HG03064 (cell line): ENCODE results near the gene CTXN3.

Experiments
- ATAC-seq: cut with Tn5 transposase; IDR thresholded peaks from one replicate; pipeline ENCODE4 v1.9.1; 2021; ENCODE audit warnings: low read depth; ENCODE audit not compliant: unreplicated experiment

The CTXN3 gene

DNA sequence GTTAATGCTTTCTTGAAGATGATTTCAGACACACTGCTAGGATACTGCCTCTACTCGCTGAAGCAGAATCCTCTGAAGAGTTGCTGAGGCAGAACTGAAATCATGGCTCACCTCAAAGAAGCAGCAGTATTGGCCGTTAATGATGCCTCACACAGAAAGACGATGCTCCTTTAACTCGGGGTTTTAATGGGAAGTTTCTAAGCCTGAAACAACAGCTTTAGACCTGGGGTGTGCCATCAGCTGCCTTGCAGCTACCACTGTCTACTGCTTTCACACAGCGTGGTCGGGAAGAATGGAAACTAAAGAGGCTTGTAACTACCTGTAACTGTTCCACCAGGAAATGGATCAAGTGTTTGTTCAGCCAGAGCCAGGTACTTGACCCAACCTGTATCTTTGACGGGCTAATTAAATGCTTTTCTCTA lies at the start of gene CTXN3:
Gene CTXN3, plus strand, starts transcription at position 65 of the 422 bp plus-strand sequence. CDS start 8,440 bp downstream, outside the sequence.
- ATAC-seq: no peak

DNA sequence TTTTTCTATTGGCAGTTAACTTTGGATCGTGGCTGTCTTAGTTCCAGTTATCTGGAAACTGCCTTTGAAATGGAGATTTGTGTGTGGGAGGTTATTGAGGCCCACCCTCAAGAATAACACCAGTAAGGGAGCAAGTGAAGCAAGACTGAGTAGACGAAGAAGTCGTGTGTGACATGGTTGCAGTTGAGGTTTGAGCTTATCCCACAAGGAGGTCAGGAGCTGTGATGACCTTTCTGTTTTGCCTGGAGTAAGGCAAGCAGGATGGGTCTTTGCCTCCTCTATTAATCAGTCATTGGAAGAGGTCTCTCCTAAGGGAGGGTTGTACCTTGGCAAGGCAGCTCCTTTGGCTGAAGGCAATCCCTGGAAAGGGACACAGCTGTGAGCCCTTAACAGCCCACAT lies 49.6 kb upstream of the CTXN3 start:
- no peak for ATAC-seq

DNA sequence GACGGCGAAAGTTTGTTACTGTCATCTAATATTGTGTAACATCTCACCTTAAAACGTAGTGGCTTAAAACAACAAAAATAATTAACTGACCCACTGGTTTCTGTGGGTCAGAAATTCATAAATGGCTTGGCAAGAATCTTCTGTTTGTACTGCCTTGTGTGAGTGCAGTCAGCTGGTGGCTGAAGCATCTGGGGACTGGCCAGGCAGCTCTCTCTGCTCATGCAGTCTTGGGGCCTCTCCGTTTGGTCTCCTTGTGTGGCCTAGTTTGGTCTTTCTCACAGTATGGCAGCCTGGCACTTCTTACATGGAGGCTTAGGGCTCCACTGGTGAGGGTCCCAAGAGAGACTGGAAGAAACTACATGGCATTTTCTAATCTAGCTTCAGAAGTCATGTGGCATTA lies 49.0 kb upstream of the CTXN3 start:
- no peak for ATAC-seq

DNA sequence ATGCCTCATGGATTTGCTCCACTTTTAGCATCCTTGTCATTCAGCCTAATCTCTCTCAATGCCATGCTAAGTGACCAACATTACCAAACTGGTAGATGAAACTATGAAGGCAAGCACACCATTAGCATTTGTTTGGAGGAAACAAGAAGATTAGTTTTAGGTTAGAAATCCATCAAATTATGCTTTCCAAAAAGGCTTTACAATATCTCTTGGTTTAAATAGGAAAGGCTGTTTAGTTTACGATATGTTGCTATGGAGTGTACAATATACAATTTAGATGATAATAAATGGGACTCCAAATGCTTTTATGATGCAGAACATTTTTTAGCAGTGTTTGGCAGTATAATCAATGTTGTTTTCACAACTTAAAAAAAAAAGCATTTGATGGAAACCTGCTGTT lies 47.8 kb upstream of the CTXN3 start:
- no peak for ATAC-seq

DNA sequence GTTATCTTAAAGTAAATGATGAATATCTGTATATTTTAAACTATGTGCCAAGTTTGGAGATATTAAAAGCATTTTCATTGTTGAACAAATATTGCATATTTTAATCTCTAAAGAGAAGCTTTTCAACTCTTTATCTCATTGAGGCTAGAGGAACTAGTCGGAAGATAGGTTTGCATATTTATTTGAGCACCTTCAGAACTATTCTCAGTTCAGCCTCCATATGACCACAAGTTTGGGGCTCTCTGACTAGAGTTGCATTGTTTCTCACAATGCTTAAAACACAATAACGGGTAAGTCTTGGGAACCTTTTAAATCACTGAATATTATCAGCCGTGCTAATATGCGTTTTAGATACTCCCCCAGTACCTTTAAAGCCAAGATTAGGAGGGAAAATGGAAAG lies 47.3 kb upstream of the CTXN3 start:
- no peak for ATAC-seq

DNA sequence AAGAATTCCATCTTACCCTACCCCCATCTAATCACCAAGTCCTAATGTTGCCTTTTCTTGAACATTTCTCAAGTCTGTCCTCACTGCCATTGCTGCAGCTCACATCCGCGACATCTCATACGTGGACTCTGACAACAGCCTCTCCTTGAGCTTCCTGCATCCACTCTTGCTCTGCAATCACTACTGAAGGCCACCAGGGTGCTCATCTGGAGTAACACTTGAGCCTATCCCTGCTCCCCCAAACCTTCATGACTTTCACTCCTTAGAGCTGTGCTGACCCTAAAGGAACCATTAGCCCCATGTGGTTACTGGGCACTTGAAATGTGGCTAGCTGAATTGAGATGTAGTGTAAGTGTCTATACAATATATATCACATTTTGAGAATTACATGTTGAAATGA lies 46.4 kb upstream of the CTXN3 start:
- ATAC-seq: no peak

DNA sequence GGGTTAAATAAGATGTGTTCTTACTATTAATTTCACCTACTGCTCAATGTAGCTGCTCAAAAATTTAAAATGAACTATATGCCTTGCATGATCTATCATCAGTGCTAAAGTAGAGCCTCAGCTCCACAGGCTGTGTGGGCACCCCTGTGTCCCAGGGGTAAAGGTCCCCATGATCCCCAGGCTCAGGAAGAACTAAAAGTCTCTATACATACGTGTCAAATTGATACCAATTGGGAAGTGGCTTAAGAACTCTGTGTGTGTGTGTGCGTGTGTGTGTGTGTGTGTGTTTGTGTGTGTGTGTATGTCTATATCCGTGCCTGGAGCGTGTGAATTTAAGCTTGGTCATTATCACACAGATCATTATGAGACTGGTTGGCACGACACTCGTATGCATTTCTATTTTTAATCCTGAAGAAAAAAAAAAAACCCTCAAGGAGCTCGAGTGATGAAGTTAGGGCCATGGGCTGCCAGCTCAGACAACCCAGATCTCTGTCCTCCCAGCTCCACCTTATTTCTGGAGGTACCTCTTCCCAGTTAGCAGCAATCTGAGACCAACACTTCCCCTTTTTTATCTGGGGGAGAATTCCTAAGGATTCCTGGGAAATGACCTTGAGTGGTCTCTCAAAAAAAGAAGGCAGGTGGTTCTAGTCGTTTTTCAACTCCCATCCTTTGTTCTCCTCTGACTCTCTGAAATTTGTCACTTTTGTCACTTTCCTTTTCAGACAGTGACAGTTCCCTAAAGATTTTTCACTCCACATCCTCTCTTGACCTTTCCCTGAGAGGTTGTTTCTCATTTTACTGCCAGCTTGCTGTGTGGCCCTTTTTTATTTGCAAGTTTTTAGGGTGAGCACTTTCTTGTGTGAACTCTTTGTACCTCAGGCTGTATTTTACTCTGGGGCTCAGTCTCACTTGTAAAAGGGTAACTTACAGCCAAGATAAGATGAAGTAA lies 45.7 kb upstream of the CTXN3 start:
- ATAC-seq: no peak

DNA sequence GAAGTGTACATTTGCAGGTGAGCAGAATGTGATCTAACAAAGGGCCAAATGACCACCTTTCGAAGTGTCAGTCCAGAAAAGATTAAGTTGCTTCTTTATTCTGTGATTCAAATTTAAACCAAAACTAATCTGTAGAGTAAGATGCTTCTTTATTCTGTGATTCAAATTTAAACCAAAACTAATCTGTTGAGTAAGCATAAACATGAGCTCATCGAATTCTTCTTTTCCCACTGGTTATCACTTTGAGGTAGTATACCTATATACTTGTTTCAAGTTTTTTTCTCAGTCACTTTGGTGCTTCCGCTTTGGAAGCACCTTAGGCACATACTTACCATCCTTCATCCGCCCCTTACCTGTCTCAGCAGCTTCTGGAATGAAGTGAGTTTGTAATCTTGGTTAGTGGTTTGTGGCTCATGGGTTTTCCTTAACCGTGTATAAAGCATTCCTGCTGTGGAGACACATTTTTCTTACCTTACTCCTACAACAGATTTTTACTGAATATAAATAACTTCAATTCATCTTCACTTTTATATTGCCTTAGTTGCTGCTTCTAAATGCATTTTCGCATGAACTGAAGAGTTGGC lies 40.7 kb upstream of the CTXN3 start:
- ATAC-seq: no peak

DNA sequence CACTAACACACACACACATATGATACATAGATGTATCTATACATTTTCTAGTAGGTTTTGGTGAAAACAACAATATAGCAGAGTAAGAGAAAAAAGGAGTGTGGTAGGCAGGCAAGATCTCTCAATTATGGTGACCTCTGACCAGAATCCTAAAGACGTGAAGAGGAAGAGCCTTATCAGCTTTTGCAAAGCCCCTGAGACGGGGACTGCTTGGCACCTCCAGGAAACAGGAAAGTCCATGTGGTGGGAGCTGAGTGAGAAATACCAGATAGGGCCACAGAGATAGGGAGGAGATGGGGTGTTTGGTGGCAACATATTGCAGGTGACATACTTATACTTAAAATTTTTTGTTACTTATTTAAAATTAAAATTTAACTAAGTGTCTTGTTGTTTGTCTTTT lies 39.9 kb upstream of the CTXN3 start:
- no peak for ATAC-seq

DNA sequence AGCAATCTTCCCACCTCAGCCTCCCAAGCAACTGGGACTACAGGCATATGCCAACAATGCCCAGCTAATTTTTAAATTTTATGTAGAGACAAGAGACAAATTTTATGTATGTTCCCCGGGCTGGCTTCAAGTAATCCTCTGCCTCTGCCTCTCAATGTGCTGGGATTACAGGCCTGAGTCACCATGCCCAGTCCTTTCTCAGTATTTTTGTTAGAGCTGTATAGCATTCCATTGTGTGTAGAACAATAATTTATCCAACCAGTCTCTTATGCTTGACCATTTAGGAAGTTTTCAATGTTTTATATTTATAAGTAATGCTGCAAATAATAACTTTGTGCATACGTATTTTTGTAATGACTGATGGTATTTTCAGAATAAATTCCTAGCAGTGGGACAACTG lies 38.9 kb upstream of the CTXN3 start:
- ATAC-seq: no peak

DNA sequence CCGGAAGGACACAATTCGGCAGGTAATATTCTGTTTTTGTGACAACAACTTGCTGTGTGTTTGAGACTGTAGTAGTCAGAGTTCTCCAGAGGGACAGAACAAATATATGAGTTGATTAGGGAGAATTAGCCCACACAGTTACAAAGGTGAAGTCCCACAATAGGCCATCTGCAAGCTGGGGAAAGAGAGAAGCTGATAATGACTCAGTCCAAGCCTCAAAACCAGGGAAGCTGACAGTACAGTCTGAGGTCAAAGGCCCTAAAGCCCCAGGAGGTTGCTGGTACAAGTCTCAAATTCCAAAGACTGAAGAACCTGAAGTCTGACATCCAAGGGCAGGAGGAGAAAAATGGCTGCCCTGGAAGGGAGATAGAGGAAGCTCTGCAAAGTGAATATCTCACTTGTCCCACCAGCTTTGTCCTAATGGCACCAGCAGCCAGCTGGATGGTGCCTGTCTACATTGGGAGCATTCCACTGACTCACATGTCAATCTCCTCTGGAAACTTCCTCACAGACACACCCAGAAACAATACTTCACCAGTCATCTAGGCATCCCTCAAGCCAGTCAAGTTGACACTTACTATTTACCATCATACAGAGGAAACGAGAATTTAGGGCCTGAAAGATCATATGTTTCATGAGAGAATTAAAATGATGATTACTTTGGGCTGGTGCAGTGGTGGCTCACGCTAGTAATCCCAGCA lies 36.3 kb upstream of the CTXN3 start:
- no peak for ATAC-seq

DNA sequence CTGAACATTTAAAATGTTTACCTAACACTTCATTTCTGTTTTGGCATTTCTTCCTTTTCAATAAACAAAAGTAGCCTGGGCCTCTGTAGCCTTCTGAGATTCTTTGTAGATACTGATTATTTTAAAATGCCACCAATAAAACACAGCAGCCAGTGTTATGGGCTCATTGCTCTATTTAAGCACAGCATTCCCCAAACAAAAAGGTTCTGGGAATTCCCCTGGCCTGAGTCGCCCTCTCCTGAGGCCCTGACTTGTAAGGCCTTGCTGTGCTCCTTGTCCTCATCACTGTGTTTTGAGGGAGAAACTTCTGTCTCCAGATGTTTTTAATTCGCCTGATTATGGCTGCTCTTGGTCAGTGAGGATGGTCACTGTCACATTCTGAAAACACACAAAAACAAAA lies 33.0 kb upstream of the CTXN3 start:
- ATAC-seq: no peak

DNA sequence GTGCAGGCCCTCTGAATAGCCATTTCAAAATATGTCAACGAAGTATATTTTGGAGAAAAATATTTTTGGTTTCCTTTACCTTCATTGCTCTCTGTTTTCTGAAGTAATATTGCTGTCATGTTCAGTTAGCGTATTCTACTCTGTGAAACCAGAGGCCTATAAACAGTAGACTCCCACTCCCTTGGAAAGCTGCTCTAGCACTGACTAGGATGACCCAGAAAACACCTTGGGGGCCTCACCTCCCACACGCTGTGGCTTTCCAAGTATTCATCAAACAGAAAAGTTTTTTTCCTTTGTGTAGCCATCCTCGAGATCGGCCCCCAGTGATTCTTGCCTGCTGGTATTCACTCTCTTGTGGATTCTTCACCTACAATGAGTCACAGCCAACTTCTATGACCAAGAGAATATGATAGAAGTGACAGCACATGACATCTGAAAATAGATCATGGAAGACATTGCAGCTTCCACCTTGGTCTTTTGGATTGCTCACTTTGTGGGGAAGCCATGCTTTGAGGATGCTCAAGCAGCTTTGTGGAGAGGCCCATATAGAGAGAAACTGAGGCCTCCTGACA lies 28.9 kb upstream of the CTXN3 start:
- no peak for ATAC-seq

DNA sequence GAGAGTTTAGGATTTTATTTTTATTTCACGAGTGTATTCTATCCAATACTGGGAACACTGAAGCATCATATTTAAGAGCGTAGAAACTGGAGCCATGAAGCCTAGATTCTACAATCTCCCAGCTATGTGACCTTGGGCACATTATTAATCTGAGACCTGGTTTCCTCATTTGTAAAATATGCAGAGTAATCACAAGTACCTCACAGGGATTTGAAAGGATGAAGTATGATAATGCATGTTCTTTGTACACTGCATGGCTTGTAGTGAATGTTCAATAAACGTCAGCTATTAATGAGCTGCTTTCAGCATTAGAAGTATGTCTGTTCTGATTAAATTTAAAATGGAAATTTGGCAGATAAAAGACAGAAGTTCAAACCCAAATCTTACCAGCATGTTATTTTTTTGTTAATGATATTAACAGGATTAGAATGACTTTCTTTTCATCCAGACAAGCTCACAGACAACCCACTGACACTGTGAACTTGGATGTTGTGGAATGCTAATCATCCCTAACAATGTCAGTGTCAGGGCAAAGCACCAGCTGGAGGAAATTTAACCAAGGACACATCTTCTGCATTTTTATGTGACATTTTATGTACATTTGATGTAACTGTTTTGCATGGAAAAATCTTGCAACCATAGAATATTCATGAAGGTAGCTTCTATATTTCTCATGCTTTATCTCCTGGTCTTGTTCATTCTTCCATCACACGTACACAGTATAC lies 27.1 kb upstream of the CTXN3 start:
- ATAC-seq: no peak

DNA sequence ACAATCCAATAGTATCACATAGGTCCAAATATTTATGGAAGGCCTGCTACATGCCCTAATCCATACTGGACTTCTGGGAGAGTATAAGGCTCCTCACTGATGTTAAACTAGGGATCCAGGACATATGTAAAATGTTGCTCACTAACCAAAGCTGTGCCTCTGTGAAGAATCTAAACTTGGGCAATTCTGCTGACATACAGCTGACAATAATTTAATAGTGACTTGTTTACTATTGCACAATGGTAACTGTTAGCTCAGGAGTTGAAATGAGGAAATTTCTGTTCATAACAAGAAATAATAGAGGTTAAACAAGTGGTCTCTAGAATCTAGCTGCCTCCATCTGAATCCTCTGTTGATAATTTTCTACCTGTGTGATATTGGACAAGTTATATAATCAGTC lies 14.9 kb upstream of the CTXN3 start:
- no peak for ATAC-seq

DNA sequence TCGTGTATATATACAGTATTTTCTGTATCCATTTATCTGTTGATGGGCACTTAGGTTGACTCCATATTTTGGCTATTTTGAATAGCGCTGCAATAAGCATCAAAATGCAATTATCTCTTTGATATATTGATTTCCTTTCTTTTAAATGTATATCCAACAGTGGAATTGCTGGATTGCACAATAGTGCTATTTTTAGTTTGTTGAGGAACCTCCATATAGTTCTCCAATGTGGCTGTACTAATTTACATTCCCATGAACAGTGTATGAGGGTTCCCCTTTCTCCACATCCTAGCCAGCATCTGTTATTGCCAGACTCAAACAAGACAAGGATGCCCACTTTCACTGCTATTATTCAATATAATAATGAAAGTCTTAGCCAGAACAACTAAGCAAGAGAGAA lies 9.1 kb upstream of the CTXN3 start:
- no peak for ATAC-seq

DNA sequence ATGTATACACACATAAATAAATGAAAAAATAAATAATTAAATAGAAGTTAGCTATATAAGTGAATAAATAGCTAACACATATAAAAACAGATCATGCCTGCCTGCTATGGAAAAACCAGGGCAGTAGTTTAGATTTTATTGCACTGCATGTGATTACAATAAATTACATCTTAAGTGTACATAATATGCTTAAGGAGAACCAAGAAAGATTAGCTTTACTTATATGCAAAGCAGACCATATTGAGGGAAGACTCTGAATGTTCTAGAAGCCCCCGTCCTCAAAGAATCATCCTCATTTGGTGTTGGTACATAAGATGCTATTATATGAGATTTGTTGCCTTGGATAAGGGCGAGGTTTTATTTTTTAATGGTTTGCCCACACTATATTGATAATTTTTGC lies 5.9 kb upstream of the CTXN3 start:
- ATAC-seq: no peak

DNA sequence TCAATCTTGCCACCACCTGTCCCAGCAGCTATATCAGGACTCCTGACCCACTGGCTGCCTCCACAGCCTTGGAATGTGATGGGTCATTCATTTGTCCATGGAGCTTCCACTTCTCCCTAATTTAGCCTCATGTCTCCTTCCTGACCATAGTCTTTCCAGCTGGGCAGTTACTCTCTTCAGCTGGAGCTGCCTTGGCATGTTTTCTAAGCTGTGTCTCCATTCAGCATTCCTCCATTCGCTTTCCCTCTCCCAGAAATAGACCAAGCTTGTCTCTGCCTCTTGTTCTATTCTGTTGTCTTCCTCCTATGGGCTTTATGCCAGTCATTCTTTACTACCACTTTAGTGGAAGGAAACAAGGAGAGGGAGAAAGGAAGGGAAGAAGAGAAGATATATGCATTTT lies 5.3 kb upstream of the CTXN3 start:
- no peak for ATAC-seq

DNA sequence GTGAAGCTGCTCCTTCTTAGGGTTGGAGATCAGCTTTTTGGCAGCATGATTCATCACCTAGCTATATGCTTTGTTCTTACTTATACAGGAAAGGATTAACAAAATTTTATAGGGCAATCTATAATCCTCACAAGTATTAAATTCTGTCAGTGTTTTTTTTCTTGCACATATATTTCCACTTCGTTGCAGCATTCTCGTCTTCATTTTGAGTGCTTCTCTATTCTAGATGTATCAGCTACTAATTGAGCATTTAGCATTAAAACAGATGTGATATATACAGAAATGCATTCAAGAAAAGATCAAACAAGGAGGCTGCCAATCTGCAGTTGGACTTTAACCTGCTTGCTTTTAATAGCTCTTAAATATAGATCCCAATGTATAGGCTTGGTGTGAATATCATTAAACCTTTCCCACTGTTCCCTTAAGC lies 3.6 kb upstream of the CTXN3 start:
- no peak for ATAC-seq

DNA sequence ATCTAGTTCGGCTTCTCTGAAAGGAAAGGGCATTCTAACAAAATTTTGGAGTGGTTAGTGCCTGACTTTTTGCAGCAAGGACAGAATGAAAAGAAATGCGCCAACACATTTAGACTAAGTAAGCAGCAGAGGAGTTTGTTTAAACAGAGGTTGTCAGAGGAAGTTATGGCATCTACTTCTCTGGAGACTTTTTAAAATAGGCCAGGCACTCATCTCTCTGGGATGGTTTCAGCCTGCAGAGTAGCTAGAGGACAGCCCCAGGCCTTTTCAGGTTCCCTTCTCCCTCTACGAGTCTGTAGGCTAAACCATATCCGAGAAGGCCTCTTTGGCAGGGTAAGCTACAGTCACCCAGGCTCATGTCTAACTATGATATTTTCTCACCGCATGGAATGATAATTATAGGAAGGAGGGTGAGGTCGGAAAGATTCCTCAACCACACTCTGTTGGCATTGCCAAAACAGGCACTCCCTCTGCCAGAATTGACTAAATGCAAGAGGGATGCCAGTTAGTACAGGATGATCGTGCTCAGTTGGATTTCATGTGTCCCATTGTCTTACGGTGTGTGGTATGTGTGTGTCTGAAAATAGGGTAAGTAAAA lies 1.4 kb upstream of the CTXN3 start:
- no peak for ATAC-seq
